Activated T-cell treated with anti-CD3 and anti-CD28 coated beads, Interleukin-2, amount 50 U/mL, for 1 hour (primary cell): ENCODE measurements around the gene PXYLP1.
A peak's percentile ranks its signal among the peaks of the same experiment; 100 is the strongest.

ENCODE experiments used
- DNase-seq: peaks from one replicate; pipeline ENCODE4 v3.0.0-alpha.2; 2020

Gene PXYLP1

DNA sequence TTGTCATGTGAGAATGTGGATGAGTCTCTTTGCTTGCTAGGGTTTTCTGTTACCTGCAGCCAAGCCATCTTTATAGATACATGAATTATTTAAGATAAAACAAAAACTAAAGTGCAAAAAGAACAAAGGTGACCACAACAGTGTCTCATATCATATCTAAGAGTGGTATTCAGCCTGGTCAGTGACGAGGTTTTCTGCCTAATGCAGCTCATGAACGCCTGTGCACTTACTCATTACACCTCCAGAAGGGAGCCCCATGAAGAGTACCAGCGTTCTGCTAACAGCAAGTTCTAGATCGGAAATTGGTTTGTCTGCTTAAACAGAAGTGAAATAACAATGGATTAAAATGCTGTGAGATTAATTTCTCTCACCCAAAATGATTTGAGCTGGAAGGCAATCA is 19.2 kb downstream of the PXYLP1 start:
- no peak for DNase-seq

- no peak for DNase-seq
Observed at GRCh38 chr3:141253326-141253725, 21.7 kb downstream of the PXYLP1 start.

DNA sequence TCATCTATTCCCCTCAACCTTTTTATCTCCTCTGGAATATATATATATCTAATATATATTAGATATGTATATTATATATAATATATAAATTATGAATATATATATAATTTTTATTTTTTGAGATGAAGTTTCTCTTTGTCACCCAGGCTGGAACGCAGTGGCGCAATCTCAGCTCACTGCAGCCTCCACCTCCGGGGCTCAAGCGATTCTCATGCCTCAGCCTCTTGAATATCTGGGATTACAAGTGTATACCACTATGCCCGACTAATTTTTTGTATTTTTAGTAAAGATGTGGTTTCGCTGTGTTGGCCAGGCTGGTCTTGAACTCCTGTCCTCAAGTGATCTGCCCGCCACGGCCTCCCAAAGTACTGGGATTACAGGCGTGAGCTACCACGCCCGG is 22.2 kb downstream of the PXYLP1 start:
- DNase-seq, result no peak

DNA sequence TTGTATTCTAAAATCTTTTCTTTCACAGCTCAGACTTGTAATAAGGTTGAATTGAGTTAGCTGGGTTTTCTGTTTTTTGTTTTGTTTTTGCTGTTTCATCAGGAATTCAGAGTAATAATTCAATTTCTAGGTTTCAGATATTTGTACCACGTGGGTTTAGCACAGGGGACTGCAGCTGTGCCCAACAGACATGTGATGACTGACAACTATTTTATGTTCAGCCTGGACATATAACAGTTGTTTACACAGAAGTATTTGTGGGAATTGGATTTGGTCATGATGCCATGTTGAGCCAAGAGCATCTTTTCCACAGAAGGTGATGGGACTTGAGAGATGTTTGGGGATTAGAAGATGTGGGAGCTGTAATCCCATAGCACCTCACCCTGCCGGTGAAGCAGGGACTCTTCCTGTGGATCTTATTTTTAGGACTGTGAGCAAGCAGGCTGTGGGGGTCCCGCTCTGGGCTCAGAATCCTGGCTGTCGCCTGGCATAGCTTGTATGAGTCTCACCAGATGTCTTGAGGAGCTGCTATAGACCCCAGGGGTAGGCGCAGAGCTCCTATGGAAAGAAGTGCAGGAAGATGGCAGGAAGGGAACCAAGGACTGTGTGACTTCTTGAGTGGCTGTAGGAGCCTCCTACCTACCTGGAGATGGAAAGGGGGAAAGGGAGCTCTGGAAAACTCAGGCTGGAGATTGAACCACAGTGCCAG is 23.7 kb downstream of the PXYLP1 start:
- DNase-seq, result no peak

DNA sequence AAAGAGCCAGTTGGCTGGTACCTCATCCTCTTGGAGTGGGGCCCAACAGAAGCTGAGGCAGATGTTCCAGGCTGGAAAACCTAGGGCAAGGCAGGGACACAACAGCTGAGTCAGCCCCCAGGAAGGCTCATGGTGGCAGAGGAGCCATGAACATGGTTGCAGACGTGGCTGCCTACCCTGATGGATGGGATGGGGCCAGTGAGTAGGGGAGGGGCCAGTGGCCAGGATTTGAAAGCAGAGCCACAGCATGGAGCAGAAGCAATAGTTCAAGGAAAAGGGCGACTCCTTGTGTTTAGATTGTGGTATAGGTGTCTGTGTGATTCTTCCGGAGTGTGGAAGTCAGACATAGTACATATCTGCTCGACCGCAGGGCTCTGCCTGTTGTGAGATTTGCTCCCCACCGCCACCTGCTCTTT is 24.2 kb downstream of the PXYLP1 start:
- DNase-seq, result no peak

DNA sequence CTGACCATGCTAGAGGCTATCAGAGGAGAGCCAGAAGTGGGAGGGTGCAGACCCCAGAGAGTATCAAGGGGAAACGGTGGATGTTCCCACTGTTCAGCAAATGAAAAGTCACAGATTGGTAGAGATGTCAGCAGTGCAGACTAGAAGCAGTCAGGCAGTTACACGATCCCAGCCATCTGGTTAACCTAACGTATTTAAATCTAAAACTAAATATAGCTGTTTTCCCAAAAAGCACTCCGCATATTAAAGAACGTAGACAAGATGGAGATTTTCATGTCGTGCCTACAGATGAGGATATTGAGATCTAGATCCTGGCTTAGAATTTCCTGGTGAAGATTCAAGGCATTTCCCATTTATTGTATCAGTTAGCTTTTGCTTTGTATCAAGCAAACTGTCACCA is 25.2 kb downstream of the PXYLP1 start:
- DNase-seq, result no peak

DNA sequence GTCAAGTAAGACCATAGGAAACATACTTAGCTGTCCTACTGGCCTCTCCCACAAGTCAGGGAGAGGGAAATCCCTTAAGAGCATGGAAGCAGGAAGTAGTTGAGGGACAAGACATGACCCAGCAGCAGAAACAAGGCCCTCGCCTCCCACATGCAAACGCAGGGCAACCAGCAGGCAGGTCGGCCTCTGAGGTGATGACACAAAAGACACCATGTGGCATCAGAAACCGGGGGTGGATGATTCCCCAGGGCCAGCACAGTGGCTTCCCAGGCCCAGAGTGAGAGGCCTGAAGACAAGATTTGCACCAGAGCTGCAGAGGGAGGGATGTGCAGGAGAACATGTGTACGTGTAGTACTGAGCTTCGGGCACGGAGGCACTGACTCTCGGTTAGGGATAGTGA is 26.3 kb downstream of the PXYLP1 start:
- DNase-seq, result no peak

GRCh38 chr3:141258973-141259372 is 27.3 kb downstream of the PXYLP1 start:
- no peak for DNase-seq

DNA sequence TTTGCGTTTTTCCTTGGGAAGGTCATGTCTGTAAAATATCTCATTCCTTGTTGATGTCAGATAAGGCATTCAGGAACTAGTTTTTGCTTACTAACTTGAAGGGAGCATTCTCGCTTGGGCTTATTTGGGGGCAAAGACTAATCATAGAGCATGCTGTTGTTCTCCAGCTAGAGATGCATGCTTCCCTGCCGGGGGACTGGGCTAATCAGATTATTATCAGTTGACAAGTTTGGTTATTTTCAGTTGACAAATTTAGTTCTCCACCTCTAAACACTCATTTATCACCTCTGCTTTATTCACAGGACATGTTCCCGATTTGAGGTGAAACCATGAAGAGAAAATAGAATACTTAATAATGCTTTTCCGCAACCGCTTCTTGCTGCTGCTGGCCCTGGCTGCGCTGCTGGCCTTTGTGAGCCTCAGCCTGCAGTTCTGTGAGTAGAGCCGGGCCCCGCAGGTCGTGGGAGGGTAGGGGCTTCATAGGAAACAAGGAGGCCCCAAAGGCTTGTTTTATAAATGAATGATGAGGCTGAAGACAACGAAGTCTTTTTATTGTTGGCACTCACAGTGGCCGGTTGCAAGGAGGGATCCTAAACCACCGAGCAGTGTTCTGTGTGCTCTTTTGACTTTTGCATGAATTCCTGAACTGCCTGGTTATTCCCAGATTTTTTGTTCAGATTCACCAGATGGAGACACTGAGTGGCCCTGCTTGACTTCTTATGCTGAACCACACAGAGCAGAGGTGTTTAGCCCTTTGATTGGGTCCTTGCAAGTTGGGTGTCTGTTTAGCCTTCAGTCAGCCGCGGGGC is 28.4 kb downstream of the PXYLP1 start:
- DNase-seq, result no peak

DNA sequence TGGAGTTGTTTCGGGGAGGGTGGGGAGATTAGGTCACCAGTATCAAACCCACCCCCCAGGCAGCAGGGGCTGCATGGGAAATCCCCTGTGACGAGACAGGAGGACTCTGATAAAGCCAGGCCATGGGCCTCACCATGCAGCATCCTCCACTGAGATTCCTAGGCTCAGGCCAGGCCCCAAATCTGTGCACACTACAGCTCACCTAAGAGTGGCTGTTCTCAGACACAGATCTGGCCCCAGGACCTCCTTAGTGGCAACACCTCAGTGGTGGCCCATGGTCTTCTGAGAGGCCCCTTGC is 29.0 kb downstream of the PXYLP1 start:
- DNase-seq, result no peak

DNA sequence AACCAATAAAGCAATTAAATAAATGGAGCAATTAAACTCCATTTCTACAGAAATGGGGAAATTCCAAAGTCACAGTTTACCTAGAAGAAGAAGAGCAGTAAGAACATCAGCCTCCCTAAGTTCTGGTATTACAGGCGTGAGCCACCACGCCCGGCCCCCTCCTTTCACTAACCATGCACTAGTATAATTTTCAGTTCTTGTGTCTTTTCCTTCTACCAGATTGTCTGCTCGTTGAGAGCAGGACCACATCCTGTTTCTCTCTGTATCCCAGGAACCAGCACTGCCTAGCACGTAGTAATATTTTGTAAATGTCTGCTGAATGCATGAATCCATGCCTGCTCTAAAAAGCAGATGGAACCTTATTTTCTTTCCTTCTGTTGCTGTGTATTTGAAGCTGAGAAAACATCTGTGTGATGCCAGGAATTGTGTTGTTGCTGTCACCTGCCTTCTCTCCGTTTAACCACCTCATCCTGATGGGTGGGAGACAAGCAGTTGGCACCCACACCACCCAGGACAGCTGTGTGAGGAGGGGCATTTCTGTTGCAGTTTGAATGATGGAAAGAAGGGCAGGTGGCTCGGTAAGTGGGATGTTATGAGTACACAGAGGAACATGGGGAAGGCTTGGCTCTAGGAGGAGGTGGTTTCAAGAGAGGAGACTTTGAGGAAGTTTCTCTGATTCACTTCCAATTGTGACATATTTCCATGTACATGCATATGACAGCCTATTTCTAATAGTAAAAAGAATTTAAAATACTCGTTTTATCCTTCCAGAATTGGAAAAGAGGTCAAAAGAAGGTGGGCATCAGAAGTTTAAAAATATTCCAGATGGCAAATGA is 30.1 kb downstream of the PXYLP1 start:
- no peak for DNase-seq

GRCh38 chr3:141262308-141262705 is 30.7 kb downstream of the PXYLP1 start:
- DNase-seq, result no peak

DNA sequence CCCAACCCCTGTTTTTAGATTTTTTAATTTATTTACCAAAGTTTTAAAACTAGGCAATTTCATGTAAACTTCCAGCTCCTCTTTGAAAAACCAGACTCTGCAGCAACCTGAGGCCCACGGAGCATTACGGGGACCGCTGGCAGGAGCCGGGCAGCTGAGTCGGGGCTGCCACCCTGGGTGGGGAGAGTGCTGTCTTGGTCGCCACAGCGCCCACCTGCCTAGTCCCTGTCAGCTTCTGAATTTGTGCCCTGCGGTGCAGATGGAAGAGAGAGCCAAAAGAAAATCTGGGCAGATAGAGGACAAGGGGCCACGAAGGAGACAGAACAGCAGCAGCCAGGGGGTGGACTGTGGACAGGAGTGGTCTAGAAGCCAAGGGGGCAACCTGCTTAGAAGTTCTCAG is 34.6 kb downstream of the PXYLP1 start:
- DNase-seq, result no peak

GRCh38 chr3:141266797-141267555 is 35.4 kb downstream of the PXYLP1 start:
- peak; percentile 47 for DNase-seq

DNA sequence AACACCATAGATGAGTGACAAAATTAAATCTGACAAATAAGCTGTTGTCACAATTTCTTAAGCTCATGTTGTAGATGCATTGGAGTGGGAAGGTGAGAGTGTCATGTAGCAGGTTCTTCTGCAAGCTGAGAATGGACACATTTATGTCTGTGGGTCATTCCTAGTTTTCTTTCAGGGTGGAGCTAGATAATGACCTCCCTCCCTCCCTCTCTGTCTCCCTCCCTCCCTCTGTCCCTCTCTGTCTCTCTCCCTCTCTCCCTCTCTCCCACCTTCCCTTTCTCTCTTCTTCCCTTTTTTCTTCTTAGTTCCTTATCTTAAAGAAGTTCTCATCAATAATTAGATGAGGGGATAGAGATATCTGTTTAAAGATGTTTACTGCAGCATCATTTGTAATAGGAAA is 36.0 kb downstream of the PXYLP1 start:
- DNase-seq, result no peak

DNA sequence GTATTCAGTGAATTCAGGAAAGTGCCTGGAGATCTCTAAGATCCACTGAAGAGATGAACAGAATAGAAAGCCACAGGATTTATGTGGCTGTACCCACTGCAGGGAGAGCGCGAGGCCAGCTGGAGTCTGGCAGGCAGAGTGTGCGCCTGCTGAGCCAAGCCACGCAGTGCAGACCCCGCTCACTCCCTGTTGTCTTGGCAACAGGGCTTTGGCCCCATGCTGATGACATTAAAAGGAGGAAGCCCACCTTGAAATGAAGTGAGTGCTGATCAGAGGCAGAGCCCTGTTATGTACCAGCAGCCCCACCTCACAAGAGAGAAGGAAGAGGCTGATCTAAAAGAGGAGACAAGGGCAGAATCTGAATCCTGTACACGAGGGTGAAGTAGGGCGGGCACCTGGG is 36.7 kb downstream of the PXYLP1 start:
- no peak for DNase-seq

- DNase-seq, result no peak
Observed at GRCh38 chr3:141268791-141269190, 37.2 kb downstream of the PXYLP1 start.

GRCh38 chr3:141269961-141270360 is 38.3 kb downstream of the PXYLP1 start:
- no peak for DNase-seq

DNA sequence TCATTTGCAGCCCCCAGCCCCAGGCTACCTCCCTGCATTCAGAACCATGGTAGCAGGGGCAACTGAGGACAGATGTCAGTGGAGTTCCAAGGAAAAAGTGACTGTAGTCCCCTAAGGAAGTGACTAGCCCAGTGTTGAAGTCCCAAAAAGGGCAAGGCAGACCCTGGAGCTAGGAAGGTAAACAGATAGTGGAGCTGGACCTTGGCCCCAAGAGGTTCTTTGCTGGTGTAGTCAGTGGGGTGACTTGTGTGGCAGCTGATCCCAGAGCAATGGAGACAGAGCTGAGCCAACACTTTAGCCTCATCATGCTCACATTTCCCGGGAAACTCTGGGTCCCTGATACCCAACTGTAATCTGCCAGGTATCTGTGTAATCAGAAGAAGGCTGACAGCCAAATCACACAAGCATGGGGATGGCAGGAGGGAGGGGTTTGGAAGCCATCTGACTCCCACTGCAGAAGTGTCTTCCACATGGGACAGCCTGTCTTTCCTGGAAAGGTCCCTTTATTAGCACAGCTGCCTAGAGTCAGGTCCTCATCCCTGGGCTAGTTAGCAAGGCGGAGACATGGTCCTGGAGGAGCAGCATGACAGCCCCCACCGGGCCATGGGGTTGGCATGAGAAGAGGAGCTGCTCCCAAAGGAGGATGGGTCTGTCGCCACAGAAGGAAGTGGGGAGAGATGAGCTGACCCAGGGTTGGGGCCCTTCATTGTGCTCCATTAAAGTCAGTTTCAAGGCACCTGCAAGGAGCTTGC is 39.8 kb downstream of the PXYLP1 start:
- DNase-seq, result no peak

GRCh38 chr3:141272906-141273662 is 41.5 kb downstream of the PXYLP1 start:
- DNase-seq, result no peak

DNA sequence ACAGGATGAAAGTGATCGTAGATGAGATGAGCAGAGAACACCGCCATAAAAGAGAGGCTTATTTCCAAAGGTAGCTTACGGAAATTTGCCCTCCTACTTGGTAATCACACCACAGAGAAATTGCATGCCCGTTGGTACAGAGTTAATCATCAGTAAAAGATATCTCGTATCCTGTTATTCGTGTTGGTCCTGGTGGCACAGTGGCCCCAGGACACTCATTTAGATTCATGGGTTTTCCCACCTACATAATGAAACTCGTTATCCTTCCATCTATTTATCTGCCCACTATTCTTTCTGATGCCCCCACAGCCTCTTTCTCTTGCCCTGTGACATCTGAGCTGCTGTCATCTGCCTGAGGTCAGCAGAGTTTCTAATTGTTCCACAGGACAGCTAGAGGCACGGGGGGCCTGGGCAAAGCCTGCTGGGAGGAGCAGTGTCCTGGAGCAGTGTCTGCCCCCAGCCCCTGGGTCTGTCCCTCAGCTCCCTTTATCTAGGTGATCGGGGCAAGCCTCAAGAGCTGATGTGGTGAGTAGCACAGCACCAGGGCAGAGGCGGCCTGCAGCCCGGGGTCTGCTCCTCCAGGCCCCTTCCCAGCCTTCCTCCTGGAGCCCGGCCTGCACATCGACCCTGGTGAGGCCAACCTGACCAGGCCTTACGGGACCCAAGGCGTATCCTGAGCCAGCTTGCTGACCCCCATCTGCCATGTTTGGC is 42.2 kb downstream of the PXYLP1 start:
- no peak for DNase-seq
